NAMALWA (cell line): ENCODE results near the gene B3GAT2.

Experiments used
- DNase-seq: peaks from one replicate; pipeline ENCODE4 v3.0.0-alpha.2; 2015; ENCODE audit warnings: low spot score

Gene B3GAT2

DNA sequence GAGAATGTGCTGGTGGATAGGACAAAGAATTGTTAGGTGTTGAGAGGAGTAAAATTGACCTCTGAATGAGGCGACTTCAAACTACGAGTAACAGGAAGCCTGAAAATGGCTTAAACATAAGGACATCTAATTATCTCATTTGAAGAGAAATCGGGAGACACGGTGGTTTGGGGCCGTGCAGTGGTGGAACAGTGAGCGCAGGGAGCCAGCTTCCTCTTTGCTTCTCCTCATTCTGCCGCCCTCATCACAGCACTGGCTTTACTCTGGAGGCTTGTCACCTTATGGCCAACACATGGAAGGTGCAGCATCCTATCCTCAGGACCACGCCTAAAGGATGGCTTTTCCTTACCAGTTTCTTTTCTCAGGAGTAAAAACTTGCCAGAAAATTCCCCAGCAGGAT is 114.3 kb downstream of the B3GAT2 start:
- DNase-seq: no peak

DNA sequence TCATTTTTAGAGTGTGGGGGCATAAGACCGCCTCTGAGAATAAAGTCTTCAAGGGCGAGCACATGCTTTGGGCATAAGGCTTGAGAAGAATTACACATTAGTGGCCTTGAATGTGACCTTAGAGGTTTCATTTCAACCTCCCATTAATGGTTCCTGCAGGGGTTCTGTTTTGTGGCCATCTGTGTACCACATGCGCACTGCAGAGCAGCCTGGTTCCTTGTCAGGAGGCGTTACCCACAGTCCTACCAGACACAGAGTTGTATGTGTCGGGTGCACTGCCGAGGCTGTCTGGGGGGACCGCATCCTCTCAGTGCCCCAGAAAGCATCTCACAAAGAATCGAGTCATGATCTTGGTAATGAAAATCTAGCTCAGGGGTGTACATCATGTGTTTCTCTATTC is 115.7 kb downstream of the B3GAT2 start:
- DNase-seq: no peak

- no peak for DNase-seq
Observed at GRCh38 chr6:70839286-70840266, 117.3 kb downstream of the B3GAT2 start.

DNA sequence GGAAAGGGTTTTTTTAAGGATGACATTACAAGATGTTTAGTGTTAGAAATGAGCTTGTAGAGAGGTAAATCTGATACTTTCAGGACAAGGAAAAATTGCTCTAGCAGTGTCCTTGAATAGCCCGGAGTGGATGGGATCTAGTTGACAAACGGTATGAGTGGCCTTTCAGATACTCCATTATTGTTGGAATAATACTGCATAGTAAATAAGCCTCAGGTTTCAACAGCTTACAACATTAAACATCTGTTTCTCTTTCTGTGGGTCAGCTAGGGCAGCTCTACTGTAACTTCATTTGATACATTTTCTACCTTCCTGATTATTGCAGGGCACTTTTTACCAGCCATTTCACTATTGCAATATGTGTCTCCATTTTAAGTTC is 118.0 kb downstream of the B3GAT2 start:
- no peak for DNase-seq

GRCh38 chr6:70834520-70834919 is 122.3 kb downstream of the B3GAT2 start:
- no peak for DNase-seq

DNA sequence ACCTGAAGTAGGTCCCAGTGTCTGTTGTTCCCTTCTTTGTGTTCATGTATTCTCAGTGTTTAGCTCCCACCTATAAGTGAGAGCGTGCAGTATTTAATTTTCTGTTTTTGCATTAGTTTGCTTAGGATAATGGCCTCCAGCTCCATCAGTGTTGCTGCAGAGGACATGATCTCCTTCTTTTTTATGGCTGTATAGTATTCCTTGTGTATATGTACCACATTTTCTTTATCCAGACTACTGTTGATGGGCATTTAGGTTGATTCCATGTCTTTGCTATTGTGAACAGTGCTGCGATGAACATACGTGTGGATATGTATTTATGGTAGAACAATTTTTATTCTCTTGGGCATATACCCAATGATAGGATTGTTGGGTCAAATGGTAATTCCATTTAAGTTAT is 125.4 kb downstream of the B3GAT2 start:
- no peak for DNase-seq

GRCh38 chr6:70823651-70824050 is 133.2 kb downstream of the B3GAT2 start:
- peak; percentile 13 for DNase-seq

DNA sequence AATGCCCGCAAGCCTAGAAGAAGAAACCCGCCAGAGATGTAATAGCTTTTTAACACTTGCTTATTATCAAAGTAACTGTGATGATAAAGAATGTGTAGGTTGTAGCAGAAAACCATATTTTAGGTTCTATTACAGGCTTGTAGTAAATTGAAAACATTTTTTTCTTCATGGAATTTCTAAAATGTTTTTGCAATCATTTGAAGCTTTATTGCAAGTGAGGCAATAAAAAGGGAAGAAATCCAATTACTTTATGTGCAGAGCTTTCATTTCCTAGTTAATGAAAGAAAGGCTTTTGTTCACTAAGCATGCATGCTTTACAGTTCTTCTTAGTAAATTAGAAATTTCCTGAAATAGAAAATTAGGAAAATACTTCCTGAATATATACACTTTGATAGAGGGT is 135.1 kb downstream of the B3GAT2 start:
- DNase-seq: no peak

- DNase-seq: no peak
Observed at GRCh38 chr6:70820778-70821177, 136.1 kb downstream of the B3GAT2 start.

GRCh38 chr6:70819646-70820045 is 137.2 kb downstream of the B3GAT2 start:
- DNase-seq: no peak

GRCh38 chr6:70813885-70814284 is 143.0 kb downstream of the B3GAT2 start:
- no peak for DNase-seq

- no peak for DNase-seq
Observed at GRCh38 chr6:70811788-70812187, 145.1 kb downstream of the B3GAT2 start.
